ENCODE results near the gene FMNL3.
"Not testable (repeated sequence)": the region's sequence is repeated elsewhere in the genome, so short reads cannot be mapped to it uniquely, and the experiment has no call there.

DNA sequence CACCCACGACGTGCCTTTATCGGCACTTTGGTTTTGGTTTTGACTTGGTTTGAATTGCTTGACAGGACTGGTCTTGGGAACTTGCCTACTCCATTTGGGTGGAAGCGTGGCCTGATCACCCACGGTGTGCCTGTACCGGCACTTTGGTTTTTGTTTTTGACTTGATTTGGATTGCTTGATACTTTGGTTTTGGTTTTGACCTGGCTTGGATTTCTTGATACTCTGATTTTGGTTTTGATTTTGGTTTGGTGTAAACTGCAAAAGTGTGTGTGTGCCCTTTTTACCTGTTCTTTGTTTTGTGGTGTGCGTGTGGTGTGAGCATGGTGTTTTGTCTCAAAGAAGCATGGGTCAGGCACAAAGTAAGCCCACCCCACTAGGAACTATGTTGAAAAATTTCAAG, 27.7 kb upstream of the FMNL3 start:
- TF ChIP-seq, protein P1, sequence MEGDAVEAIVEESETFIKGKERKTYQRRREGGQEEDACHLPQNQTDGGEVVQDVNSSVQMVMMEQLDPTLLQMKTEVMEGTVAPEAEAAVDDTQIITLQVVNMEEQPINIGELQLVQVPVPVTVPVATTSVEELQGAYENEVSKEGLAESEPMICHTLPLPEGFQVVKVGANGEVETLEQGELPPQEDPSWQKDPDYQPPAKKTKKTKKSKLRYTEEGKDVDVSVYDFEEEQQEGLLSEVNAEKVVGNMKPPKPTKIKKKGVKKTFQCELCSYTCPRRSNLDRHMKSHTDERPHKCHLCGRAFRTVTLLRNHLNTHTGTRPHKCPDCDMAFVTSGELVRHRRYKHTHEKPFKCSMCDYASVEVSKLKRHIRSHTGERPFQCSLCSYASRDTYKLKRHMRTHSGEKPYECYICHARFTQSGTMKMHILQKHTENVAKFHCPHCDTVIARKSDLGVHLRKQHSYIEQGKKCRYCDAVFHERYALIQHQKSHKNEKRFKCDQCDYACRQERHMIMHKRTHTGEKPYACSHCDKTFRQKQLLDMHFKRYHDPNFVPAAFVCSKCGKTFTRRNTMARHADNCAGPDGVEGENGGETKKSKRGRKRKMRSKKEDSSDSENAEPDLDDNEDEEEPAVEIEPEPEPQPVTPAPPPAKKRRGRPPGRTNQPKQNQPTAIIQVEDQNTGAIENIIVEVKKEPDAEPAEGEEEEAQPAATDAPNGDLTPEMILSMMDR (IDR thresholded peaks at IDR 0.05) = not testable (repeated sequence)
- TF ChIP-seq POLR2AphosphoS5 (IDR thresholded peaks at IDR 0.05); POLR2A (IDR thresholded peaks at IDR 0.05; ENCODE audit: low read depth): not testable (repeated sequence)

All from esophagus muscularis mucosa (tissue), 3 donors.